Measurements from ENCODE around the gene KCNH2. TPM values are rescaled to one million over a fixed set of nuclear protein-coding genes. Genes with fewer than 3 reads are reported as not detected.

Gene KCNH2
- total and polyA plus RNA-seq, 2 experiments from 2014 or later, result 2.6 to 14.7 TPM

GRCh38 chr7:150935149-150935548 is 43.0 kb downstream of the KCNH2 start:
- no peaks in the 10 kb centered on the region for H3K36me3 ChIP-seq (ENCODE audit: insufficient read depth)
- DNase-seq (ENCODE audit: low spot score), result no peak
- Mint-ChIP-seq H3K36me3 (ENCODE audit: low read depth) (no peaks in the 10 kb centered on the region), H3K27me3 (ENCODE audit: insufficient read depth, low read depth, poor library complexity) (peaks cover 14% of the 10 kb centered on the region), H3K9me3 (no peaks in the 10 kb centered on the region), H3K4me1 (no peaks in the 10 kb centered on the region), H3K27ac (no peak overlapping the region), H3K4me3 (no peak overlapping the region)
- H3K4me3 ChIP-seq, result no peak overlapping the region
- H3F3A ChIP-seq (replicated peaks; ENCODE audit: low read depth), result no peaks in the 10 kb centered on the region
- no peaks in the 10 kb centered on the region for H4K20me1 ChIP-seq (replicated peaks; ENCODE audit: insufficient read depth)
- H3K79me2 ChIP-seq (replicated peaks; ENCODE audit: insufficient read depth), result no peaks in the 10 kb centered on the region
- no peaks in the 10 kb centered on the region for H3K4me1 ChIP-seq (ENCODE audit: insufficient read depth)
- no peaks in the 10 kb centered on the region for H3K9me2 ChIP-seq (ENCODE audit: insufficient read depth)
- no peak overlapping the region for H3K27ac ChIP-seq (ENCODE audit: low read depth)
- TF ChIP-seq REST (IDR thresholded peaks at IDR 0.05; ENCODE audit: unreplicated experiment), result no peak
- no peak for TF ChIP-seq STAT1 (IDR thresholded peaks at IDR 0.05; ENCODE audit: unreplicated experiment)
- no peak for TF ChIP-seq ZNF462 (CRISPR knock-in tag; IDR thresholded peaks at IDR 0.05)
- no peak for TF ChIP-seq CTCF (conservative IDR thresholded peaks at IDR 0.05; ENCODE audit: low read depth in 2 of 2)
- no peak for TF ChIP-seq NANOG (IDR thresholded peaks at IDR 0.05; ENCODE audit: borderline replicate concordance)
- no peak for TF ChIP-seq ZNF114 (CRISPR knock-in tag; IDR thresholded peaks at IDR 0.05)
- no peak for TF ChIP-seq CREB1 (CRISPR knock-in tag; IDR thresholded peaks at IDR 0.05; ENCODE audit: low read depth)
- no peak for TF ChIP-seq JUNB (IDR thresholded peaks at IDR 0.05; ENCODE audit: unreplicated experiment)
- TF ChIP-seq EZH2phosphoT487 (IDR thresholded peaks at IDR 0.05; ENCODE audit: unreplicated experiment), result no peak
- TF ChIP-seq EZH2 (IDR thresholded peaks at IDR 0.05; ENCODE audit: low read depth, unreplicated experiment), result no peak
- TF ChIP-seq ZNF331 (CRISPR knock-in tag; IDR thresholded peaks at IDR 0.05; ENCODE audit: low read depth), result no peak
- TF ChIP-seq ETS1 (IDR thresholded peaks at IDR 0.05), result no peak
- no peak for TF ChIP-seq POLR2AphosphoS5 (IDR thresholded peaks at IDR 0.05; ENCODE audit: low read depth)
- ATAC-seq, result no peak
- no peaks in the 10 kb centered on the region for H3K27me3 ChIP-seq (ENCODE audit: insufficient read depth)
- no peak overlapping the region for H3K4me2 ChIP-seq
- H2AFZ ChIP-seq, result no peak overlapping the region

All from GM23338 (cell line).